Measurements from ENCODE around the gene YWHAG.
"Not testable (repeated sequence)": the region's sequence is repeated elsewhere in the genome, so short reads cannot be mapped to it uniquely, and the experiment has no call there.

The YWHAG gene

DNA sequence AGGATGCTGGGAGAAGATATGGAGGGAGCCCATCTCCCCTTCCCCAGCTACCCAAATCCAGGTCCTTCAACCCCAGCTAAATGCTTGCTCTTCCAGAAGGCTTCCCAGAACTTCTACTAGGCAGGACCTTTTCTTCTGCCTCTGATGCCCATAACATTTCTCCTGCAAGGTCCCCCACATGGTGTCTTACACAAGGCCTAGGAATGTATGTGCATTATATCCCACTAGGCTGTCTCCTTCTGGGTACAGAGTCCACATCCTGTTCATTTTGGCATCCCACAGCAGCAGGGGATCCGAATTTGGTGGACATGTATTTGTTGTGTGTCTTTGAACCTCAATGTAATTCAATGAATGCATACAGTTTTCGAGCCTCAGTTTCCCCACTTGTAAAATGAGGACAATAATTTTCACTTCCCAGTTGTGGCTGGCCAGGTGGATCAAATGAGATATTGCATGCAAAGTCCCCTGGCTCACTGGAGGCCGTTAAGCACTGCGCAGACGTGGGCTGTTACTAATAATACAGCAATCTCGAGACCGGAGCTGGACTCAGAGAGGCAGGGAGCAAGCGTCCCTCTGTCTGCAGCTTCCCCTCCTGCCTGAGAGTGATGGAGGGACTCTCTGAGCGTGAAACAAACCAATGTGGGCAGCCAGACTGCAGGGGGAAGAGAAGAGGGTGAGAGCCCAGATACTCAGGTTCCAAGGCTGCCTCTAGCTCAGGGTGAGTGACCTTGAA is 18.6 kb upstream of the YWHAG start:
- DNase-seq (ENCODE audit: low read depth) = no peak

DNA sequence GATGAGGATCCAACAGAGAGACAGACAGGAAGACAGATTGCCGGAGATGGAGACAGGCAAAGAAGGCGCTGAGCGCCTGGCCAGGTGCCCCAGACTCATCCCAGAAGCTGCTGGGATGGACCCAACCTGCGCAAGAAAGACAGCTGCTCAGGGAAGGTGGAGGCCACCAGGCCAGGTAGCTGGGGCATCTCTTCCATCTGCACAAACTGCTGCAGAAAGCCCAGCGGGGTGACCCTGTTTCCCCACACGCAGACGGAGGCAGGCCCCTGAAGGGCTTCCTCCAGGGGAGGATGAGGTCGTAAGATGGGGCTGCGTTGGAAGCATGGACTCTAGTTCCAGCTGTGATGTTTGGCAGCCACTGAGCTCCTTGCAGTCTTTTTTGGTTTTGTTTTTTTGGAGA is 16.5 kb upstream of the YWHAG start:
- DNase-seq (ENCODE audit: low read depth) = no peak

DNA sequence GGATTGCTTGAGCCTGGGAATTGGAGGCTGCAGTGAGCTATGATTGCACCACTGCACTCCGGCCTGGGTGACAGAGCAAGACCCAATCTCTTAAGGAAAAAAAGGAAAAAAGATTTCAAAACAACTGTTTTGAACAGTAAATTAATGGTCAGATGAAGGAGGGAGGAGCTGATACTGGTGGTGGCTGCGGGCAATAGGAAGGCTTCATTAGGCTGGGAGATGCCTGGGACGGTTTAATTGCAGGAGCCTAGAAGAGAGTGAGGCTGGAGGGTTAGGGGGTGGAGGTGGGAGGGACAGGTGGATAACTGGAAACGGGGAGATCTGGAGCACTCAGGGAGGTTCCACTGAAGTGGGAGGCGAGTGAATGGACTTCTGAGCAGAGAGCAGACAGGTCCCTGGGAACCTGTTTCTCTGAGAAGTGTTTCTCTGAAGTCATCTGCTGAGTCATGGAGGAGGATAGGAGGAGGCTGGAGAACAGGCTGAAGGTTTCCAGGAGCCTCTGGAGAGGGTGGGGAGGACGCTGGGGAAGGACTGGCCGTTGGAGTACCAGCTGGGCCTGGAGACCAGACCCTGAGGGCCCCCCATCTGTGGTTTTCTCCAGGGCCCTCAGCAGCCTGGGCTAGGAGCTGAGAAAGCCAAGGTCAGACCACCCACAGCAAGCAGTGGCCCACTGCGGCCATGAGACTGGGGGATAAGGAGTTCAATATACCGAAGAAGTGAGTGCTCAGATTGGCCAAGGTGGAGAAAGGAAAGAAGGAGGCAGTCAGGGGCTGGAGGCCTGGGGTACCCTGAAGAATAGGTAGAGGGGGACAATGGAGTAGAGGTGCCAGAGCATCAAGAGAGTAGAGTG is 14.4 kb upstream of the YWHAG start:
- DNase-seq (ENCODE audit: low read depth) = no peak

DNA sequence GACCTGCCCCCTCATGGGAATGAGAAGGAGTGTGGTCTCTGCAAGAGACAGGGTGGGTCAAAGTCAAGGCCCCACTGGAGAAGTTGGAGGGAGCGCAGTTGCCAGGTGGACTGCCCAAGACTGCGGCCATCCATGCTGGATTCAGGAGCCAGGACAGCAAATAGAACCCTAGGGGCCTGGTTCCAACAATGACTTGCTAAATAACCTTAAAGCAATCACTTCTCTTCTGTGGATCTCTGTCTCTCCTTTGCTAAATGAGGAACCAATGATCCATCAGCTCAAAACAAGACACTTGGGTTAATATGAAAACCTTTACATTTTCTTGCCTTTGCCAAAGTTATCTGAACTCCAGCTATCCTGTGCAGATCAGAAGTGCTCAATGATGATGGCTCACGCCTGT is 12.6 kb upstream of the YWHAG start:
- DNase-seq (ENCODE audit: low read depth) = no peak

DNA sequence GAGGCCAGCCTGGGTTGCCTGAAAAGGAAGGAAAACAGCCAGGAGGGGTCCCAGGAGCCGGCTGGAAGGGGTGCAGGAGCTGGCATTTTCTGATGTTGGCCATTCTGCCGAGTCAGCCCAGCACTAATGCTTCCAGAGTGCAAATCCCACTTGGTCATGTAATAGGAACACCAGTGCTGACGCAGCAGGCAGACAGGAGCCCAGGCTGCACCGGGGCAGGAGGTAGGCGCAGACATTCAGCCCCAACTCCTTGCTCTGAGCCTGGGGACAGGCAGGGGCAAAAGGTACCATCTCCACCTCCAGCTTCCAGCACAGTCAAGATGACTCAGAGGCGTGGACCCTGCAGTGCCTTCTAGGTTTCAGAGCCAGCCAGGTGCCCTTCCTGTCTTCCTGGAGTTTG is 10.2 kb upstream of the YWHAG start:
- no peak for DNase-seq (ENCODE audit: low read depth)

DNA sequence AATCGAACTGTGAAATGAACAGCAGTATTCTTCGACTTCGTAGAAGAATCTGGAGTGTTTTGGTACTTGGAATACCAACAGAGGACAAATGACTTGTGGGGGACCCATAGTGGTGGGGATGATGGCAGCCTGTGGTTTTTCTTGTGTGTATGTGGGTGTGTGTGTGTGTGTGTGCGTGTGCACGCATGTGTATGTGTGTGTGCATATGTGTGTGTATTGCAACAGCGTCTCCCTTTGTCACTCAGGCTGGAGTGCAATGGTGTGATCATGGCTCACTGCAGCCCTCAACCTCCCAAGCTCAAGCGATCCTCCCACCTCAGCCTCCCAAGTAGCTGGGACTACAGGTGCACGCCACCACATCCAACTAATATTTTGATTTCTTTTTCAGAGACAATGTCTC is 9.4 kb upstream of the YWHAG start:
- DNase-seq (ENCODE audit: low read depth) = no peak

DNA sequence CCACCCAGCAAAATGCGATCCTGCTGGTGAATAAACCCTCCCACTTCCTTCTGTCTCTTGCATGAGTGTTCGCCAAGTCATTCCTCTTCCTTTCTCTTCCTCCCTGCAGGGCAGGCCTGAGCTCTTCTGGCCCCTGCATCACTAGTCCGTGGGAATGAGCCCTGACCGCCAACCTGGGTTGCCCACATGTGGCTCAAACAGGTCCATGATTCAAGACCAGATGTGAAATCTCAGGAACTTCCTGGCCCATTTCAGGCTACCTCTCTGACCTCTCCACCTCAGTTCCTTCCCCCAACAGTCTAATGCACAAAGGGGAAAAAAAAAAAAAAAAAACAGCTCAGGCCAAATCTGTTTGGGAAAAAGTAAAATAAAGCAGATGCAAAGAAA is 5.4 kb upstream of the YWHAG start:
- no peak for DNase-seq (ENCODE audit: low read depth)

DNA sequence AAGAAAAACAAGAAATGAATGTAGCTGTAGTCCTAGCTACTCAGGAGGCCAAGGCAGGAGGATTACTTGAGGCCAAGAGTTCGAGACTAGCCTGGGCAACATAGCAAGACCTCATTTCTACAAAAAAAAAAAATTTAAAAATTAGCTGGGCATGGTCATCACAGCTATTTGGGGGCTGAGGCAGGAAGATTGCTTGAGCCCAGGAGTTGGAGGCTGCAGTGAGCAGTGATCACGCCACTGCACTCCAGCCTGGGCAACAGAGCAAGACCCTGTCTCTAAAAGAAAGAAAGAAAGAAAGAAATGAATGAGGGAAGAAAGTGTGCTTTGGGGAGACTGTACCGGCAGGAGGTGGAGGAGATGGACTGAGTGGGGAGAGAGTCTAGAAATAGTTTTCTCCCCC is 5.0 kb upstream of the YWHAG start:
- DNase-seq (ENCODE audit: low read depth) = not testable (repeated sequence)

DNA sequence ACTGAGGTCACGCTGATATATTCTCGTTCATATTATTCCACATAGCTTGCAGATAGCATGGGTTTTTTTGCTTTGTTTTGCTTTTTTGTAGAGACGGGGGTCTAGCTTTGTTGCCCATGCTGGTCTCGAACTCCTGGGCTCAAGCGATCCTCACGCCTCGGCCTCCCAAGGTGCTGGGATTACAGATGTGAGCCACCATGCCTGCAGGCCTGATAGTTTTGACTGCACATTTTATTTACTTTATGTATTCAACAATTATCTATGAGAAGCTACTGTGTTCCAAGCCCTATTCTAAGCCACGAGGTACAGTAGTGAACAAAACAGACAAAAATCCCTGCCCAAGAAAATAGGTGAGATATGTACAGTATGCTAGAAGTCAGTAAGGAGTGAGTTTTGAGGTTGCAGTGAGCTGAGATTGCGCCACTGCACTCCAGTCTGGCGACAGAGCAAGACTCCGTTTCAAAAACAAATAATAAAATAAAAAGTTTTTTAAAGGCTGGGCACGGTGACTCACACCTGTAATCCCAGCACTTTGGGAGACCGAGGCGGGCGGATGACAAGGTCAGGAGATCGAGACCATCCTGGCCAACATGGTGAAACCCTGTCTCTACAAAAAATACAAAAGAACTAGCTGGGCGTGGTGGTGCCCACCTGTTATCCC is 1.3 kb upstream of the YWHAG start:
- no peak for DNase-seq (ENCODE audit: low read depth)

DNA sequence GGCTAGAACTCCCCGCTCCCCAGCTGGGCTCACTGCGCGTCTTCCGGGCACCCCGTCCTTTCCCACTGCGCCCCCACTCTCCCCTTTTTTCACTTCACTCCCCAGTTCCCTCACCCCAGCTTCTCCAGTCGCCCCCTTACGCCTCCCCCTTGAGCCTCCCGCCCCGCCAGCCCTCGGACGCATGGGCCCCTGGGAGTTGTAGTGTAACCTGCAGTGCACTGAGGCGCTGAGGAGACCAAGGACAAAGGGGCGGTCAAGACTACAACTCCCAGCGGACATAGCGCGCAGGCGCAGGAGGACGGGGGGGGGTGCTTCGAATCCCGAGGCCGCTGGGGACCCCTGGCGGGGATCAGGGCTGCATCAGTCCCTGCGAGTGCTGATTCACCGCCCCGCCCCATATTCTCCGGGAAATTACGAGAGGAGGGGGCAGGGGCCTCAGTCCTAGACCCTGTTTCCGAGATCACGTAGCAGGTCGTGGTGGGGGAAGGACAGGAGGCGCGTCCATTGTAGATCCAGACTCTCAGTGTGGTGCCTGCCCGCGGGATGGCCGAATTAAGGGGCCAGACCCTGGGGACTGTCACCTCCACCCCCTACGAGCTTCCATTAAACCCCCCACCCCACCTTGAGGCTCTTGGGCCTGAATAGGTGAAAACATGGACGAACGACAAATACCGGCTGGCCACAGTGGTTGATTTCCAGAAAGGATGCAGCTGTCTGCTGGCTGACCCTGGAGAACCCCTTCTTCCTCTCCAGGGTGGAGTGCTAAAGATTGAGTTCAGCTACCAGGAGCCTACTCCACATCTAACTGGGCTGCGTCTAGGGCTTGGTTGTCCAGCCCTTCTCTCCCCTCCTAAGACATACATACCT is 553 bp upstream of the YWHAG start:
- DNase-seq (ENCODE audit: low read depth) = peak; percentile 92

DNA sequence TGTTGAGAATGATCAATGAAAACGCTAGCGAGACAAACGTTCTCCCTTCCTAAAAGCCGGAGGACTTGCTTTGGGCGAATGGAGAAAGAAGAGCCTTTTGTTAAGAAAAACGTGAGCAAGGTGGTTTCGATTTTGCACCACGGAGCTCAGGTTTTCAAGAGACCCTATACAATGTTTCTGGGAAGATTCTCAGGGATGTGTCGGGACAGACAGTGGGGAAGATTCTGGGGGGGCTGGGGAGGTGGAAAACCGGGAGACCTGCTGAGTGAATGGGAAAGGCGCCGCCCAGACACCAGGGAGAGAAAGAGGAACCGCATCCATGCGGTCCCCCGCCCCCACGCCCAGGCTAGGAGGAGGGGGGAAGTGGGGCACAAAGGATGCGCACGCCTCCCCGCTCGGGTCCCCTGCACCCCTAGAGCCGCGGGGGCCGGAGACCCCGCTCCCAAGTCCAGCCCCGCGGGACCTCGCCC is 745 bp downstream of the YWHAG start:
- peak; percentile 50 for DNase-seq (ENCODE audit: low read depth)

DNA sequence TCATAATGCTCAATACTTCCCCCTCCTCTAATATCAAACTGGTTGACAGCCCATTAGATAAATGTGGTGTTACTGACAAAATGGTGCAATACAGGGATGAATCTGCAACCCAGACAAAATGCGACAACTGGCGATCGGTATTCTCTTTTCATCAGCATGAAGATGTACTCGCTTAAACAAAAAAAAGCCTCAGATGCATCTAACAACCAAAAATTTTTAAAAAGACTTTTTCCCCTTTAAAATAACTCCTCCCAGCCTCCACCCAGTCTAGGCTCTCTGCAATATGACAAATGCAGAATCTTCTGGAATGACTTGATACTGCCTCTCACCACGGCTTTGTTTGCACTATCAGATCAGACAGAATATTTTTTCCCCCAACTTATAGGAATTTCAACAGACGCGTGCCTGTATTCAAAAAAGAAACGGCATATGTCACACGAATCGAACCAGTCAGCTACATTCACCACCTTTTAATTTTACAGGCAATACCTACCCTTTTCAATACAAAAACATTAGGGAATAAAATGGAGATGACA is 1.2 kb downstream of the YWHAG start:
- DNase-seq (ENCODE audit: low read depth) = no peak

DNA sequence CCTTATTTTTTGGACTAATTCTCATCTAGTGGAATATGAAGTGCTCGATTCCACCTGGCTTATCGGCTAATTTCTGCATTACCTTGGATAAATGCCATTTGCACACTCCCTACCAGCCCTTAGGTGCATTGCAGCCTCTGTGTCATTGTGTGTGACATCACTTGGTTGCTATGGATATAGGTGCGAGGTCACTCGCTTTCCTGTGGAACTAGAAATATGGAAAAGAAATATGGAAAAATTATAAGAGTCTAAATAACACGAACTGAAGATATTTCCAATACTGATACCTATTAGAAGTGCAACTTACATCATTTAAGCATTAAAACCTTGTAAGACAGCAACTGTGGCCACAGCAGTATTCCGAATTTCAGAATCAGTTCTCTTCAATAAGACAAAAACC is 2.0 kb downstream of the YWHAG start:
- no peak for DNase-seq (ENCODE audit: low read depth)

DNA sequence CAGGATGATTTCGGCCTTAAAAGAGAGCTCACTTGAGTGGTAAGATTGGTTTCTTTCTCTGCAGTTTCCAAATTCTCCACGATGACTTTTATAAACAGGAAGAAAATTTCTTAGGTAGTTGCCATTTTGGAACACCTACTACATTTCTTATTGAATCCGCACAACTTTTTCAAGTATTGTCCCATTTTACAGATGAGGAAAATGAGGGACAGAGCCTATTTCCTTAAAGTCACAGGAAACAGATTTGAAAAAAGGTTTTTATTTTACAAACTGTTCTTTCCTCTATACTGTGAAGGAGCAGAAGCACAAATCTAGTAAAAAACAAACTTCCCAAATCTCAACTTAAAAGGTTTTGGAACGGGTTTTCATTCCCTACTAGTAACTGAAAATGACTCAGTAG is 2.7 kb downstream of the YWHAG start:
- no peak for DNase-seq (ENCODE audit: low read depth)

DNA sequence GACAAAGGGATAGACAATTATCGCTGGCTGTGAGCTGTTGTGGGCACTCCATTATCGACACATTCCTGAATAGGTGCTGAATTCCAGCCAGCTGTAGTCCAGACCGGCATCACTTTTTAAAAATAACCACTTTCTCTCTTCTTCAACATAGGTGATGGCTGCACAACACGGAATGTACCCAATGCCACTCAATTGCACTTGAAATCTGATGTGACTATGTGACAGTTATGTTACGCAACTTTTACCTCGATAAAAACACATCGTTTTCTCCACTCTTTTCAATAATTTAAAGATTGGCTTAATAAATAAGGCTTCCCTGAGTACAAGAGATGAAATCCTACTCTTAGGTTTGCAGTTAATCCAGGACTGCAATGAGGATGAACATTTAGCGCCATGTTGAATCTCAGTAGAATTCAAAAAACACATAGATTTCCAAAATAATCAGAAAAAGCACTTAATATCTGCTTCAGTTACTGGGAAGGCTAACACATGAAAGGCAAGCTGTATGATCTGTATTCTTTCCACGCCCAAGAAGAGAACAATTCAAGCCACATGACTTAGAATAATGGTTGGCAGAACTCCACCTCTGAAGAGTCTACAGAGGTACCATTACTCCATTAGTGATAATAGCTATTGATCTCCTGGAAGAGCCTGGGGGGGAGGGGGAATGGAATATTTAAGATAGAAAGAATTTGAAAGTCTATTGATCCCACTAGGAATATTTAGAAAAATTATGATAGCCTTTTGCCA is 3.6 kb downstream of the YWHAG start:
- DNase-seq (ENCODE audit: low read depth) = no peak

DNA sequence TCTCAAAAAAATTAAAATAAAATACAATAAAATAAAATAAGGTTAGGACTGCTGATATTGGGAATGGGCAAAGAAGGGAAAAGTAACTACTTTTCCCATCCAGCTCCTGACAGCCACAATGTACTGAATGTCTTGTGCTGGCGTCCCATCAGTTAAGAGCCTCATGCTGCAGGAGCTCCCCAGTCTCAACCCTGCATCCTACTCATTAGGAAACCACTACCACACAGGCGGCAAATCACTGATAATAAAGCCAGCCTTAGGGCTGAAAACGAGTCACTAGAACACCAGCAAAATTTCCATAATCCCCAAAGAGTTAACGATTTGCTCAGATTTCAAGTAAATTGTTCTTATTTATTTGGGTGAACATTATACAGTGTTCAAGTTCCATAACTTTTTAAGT is 4.3 kb downstream of the YWHAG start:
- DNase-seq (ENCODE audit: low read depth) = no peak

DNA sequence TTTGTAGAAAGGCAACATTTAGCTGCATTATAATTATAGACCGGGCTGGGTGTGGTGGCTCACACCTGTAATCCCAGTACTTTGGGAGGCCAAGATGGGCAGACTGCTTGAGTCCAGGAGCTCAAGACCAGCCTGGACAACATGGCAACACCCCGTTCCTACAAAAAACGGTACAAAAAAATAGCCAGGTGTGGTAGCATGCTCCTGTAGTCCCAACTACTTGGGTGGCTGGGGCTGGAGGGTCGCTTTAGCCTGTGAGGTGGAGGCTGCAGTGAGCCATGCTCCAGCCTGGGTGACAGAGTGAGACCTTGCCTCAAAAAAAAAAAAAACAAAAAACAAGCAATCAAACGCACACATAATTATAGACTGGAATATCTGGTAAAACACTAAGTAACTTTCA is 5.0 kb downstream of the YWHAG start:
- DNase-seq (ENCODE audit: low read depth) = no peak

DNA sequence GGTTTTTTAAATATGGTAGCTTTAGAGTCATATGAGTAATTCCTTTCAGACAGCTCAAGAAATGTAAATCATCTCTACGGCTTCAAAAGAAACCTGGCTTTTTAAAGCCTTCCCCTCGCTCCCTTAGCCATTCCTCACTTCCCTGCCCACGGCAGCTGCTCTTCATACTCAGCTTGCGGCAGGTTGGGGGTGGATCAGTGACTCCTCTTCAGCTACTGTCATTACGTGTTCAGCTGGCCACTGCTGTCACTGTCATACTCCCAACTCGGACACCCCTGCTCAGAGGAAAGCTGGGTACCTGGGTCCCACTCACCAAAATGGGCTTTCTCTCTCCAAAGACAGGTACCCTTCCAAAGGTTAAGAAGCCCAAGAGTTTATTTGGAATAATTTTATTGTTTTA is 6.6 kb downstream of the YWHAG start:
- no peak for DNase-seq (ENCODE audit: low read depth)

DNA sequence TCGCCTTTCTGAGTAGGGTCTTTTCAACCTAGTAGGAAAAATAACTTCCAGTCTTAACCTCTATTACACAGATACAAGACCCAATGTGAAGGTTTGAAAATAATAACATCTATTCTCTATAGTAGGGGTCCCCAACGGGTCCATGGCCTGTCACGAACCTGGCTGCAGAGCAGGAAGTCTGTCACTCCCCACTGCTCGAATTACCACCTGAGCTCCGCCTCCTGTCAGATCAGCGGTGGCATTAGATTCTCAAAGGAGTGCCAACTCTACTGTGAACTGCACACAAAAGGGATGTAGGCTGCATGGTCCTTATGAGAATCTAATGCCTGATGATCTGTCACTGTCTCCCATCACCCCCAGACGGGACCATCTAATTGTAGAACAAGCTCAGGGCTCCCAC is 7.4 kb downstream of the YWHAG start:
- DNase-seq (ENCODE audit: low read depth) = no peak

DNA sequence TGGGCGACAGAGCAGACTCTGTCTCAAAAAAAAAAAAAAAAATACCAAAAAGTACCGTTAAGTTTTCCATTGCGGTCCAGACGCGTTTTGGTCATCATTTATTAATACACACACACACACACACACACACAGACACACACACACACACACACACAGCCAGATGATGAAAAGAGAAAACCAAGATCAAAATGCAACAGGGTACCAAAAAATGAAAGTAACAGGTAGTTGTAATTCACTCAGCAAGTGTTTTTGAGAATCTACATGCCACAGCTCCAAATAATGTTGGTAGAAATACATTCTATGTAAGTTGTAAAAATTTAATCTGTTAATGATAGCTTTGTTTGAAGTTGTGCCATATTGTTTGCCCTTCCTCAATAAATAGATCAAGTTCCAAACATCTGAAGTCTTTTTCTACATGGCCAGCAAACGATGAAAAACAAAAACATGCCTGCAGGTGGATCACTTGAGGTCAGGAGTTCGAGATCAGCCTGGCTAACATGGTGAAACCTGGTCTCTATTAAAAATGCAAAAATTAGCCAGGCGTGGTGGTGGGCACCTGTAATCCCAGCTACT is 9.4 kb downstream of the YWHAG start:
- DNase-seq (ENCODE audit: low read depth) = no peak

DNA sequence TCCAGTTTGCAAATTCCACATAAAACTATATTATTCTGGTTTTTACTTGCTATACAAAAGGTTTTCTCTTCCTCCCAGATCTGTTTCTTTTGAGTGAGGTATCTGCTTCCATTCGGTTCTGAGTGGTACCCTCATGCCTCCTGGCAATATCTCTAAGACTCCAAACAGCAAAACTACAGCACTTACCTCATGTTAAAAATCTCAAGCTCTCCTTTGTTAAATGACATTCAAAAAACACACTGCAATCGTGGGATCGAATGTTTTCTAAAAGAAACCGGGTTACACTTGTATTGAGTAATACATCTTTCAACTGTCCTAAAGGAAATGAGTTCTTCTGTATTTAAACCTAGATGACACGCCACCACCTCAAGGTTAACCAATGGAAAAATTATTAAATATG is 11.1 kb downstream of the YWHAG start:
- DNase-seq (ENCODE audit: low read depth) = no peak

Data from stimulated activated CD8-positive, alpha-beta memory T cell treated with anti-CD3 and anti-CD28 coated beads, Interleukin-12 subunit alpha, Interleukin-12 subunit beta, amount 100 ng/mL, for 4 hours (primary cell).